NCI-H2107 treated with DMSO at 0.1 percent for 48 hours (cell line): ENCODE measurements around the gene METTL26.

Experiments
- DNase-seq: peaks from one replicate; lab custom pipeline; 2025; ENCODE audit not compliant: unreplicated experiment; lab: John Stamatoyannopoulos, UW

METTL26 gene

GRCh38 chr16:659618-660017 lies 23.5 kb upstream of the METTL26 start:
- DNase-seq: no peak

DNA sequence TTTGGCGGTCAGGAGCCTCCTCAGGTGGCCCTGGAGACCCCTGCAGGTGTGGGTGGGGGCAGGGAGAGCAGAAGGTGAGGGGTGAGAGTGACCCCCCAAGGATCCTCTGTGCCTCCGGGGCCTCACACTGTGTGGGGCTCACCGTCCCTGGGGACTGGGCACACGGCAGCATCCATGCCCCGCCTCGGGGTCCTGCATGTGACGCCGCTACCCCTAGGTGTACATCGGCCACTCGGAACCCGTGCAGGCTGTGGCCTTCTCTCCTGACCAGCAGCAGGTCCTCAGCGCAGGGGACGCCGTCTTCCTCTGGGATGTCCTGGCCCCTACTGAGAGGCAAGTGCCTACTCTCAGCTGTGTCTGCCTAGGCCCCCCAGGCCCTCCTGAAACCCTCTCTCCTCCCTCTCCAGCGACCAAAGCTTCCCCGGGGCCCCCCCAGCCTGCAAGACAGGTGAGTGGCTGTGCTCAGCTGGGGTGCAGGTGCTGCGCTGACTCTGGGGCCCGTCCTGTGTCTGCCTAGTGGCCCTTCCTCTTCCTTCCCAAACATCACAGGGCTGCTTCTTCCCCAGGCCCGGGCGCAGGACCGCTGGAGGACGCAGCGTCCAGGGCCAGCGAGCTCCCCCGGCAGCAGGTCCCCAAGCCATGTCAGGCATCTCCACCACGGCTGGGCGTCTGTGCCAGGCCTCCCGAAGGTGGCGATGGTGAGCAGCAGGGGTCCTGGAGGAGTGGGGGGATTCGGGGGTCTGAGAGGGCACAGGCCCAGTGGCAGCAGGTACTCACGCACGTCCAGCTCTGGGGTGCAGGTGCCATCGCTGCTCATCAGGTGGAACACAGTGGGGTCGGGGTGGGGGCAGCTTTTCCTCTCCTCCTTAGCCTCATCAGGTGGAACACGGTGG lies 22.8 kb upstream of the METTL26 start:
- no peak for DNase-seq

- no peak for DNase-seq
These were observed 21.4 kb upstream of the METTL26 start for GRCh38 chr16:657487-657886.

GRCh38 chr16:654034-654433 lies 17.9 kb upstream of the METTL26 start:
- DNase-seq: no peak

- DNase-seq: no peak
These were observed 16.6 kb upstream of the METTL26 start for GRCh38 chr16:652454-653305.

GRCh38 chr16:651844-652243 lies 15.7 kb upstream of the METTL26 start:
- DNase-seq: no peak

DNA sequence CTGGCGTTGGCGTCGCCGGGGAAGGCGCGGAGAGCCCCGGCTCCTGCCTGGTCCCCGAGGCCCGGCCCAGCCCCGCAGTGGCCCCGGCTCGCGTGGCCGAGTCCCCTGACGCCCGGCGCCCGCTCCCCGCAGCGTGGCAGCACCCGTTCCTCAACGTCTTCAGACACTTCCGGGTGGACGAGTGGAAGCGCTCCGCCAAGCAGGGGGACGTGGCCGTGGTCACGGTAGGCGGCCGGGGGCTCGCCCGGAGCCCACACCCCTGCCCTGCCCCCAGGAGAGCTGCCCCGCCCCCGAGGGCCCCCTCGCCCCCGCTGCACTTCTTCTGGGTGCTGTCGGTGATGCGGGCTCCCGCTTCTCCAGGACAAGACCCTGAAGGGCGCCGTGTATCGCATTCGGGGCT lies 13.5 kb upstream of the METTL26 start:
- no peak for DNase-seq

- peak; percentile 78 for DNase-seq
These were observed 12.9 kb upstream of the METTL26 start, which contains the start of gene WDR90 for GRCh38 chr16:648781-649589. TSS of gene WDR90 (plus strand) at chr16:649365. CDS start at chr16:649417, 52 bp downstream.

GRCh38 chr16:648071-648780 lies 12.1 kb upstream of the METTL26 start:
- DNase-seq: peak; percentile 13

- no peak for DNase-seq
These were observed 11.2 kb upstream of the METTL26 start for GRCh38 chr16:647173-647902.

- DNase-seq: no peak
These were observed 10.6 kb upstream of the METTL26 start for GRCh38 chr16:646679-647172.

- DNase-seq: no peak
These were observed 10.0 kb upstream of the METTL26 start for GRCh38 chr16:645852-646678.

DNA sequence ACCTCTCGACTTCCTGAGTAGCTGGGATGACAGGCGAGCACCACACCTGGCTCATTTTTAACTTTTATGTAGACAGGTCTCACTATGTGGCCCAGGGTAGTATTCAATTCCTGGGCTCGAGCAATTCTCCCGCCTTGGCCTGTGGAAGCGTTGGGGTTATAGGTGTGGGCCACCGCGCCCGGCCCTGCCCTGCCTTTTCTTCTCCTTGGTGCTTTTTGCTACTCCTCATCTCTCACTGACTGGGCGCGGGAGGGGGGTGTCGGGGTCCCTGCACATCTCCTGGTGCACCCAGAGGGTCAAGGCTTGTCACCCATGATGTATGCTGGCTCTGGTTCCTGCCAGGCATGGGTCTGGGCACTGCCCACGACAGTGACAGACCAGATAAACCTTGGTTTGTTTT lies 8.5 kb upstream of the METTL26 start:
- DNase-seq: no peak

DNA sequence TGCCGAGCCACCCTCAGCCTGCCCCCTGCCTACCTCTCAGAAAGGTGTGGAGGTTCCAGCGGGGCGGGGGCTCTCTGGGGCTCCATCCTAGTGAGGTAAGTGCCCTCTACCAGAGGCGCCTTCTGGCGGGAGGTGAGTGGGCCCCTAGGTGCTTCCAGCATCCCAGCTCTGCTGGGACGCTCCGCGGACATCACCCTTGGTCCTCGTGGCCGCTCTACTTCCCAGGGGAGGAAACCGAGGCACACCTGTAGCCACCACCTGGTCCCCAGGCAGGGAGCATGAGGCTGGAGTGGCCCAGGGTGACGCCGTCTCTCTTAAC lies 6.9 kb upstream of the METTL26 start:
- no peak for DNase-seq

GRCh38 chr16:642189-643049 lies 6.3 kb upstream of the METTL26 start:
- DNase-seq: no peak

GRCh38 chr16:641326-642188 lies 5.5 kb upstream of the METTL26 start, which contains the start of gene MCRIP2:
TSS of gene MCRIP2 (plus strand) at chr16:641828. CDS start at chr16:641992, 164 bp downstream.
- peak; percentile 21 for DNase-seq

DNA sequence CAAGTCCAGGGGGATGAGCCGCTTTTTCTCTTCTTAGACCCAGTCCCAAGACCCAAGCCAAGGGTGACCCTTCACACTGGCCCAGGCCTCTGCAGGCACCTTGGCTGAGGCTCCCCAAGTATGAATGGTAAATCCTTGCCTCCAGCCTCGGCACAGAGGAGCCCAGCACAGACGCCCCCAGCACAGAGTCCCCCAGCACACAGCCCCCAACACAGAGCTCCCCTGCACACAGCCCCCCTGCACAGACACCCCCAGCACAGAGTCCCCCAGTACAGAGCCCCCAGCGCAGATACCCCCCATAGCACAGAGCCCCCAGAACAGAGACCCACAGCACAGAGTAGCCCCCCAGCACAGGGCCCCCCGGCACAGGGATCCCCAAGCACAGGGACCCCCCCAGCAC lies 4.5 kb upstream of the METTL26 start:
- DNase-seq: no peak
